GM18526 (cell line): ENCODE results near the gene RNASE8.

Experiments used
- POLR2A ChIP-seq: IDR thresholded peaks from 3 replicates; pipeline ENCODE4 v1.6.1; 2011; ENCODE audit not compliant: insufficient read length; ENCODE audit errors: extremely low read depth

The RNASE8 gene, protein sequence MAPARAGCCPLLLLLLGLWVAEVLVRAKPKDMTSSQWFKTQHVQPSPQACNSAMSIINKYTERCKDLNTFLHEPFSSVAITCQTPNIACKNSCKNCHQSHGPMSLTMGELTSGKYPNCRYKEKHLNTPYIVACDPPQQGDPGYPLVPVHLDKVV

DNA sequence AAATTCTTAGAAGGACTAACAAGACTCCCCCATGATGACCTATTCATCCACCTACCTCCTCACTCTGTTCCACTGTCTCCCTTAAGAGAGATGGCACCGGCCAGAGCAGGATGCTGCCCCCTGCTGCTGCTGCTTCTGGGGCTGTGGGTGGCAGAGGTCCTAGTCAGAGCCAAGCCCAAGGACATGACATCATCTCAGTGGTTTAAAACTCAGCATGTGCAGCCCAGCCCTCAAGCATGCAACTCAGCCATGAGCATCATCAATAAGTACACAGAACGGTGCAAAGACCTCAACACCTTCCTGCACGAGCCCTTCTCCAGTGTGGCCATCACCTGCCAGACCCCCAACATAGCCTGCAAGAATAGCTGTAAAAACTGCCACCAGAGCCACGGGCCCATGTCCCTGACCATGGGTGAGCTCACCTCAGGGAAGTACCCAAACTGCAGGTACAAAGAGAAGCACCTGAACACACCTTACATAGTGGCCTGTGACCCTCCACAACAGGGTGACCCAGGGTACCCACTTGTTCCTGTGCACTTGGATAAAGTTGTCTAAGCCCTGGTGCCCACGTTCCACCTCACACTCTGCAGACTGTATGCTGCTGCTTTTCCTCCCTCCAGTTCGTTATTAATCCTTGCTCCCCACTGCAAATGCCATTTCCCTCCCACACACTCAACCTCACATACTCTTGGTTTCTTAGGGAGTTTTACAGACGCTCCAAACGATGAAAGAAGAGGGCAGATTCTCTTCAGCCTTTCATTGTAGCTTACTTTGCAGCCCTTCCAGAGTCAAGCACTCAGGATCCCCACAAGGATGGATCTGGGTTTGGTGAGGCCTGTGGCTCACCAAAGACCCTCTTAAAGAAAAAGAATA, at the start of gene RNASE8:
Gene RNASE8, plus strand, starts transcription at position 20 of the 873 bp plus-strand sequence. Its CDS starts 71 bp downstream, at position 91.
- TF ChIP-seq POLR2A: no peak

DNA sequence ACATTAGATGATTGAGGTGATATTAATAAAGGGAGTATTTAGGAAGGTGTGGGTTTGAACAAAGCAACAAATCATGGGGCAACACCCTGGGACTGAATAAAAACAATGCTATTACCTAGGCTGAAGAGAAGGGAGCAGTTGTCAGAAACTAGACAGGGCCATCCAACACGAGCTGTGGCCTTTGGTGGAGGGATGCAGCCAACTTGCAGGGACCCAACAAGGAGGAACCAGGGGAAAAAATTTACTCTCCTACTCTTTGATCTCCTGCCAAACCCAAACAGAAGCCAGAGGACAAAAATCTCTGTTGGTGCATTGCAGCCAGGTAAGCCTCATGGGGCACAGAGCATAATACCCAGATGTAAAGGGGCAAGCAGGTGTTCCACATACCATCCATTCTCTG, 46.5 kb upstream of the RNASE8 start:
- no peak for TF ChIP-seq POLR2A

DNA sequence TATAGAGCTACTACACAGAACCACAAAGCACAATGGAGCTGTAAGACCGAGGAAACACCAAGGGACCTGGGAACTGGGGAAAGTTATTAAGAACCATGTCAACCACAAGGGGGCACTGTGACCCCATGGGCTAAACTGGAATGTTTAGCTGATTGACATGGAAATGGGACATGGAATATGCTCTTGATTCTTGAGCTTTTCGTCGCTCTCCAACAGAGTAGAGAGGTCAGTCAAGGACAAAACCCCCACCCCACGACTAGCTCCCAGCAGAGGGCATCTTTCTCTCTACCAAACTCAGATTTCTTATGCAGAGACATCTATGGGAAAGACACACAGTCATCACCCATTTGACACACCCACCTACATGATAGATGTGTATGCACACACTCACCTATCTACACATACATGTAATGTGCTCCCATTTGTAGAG, 42.8 kb upstream of the RNASE8 start:
- no peak for TF ChIP-seq POLR2A

DNA sequence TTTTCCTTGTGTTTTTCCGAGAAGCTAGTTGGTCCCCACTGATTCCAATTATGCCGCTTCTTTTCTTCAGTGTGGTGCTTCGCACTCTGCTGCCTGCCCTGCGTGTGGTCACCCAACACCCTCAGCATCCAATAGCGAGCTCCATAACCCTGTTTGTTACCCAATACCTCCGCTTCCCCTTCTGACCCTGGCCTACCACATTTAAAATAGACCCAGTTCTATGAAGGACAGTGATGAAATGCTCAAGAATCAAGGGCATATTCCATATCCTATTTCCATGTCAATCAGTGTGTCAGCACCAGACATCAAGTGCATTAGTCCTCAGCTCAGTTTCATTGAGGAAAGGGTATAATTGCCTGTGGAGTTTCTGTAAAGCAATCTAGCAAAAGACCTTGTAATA, 42.3 kb upstream of the RNASE8 start:
- TF ChIP-seq POLR2A: no peak

- no peak for TF ChIP-seq POLR2A
Observed at GRCh38 chr14:21016413-21017190, 41.0 kb upstream of the RNASE8 start.

GRCh38 chr14:21017528-21018245, 39.9 kb upstream of the RNASE8 start:
- TF ChIP-seq POLR2A: no peak

GRCh38 chr14:21018286-21018685, 39.3 kb upstream of the RNASE8 start:
- TF ChIP-seq POLR2A: no peak

DNA sequence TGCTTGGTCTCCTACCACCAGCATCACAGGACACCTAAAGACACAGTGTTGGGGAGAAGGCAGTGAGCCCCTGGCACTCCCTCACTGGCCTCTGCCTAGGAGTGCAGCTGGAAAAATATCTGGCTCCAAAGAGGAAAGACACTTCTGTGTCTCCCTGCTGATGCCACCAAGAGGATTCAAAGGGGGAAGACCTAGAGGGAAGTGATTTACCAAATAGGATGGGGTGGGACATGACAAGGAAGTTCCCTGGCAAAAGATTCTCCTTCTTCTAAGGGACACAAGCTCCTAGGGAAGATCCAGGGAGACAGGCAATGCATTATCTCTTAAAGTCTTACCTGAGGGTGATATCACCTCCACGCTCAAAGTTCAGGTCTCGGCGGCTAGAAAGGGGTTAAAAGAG, 38.8 kb upstream of the RNASE8 start:
- no peak for TF ChIP-seq POLR2A

DNA sequence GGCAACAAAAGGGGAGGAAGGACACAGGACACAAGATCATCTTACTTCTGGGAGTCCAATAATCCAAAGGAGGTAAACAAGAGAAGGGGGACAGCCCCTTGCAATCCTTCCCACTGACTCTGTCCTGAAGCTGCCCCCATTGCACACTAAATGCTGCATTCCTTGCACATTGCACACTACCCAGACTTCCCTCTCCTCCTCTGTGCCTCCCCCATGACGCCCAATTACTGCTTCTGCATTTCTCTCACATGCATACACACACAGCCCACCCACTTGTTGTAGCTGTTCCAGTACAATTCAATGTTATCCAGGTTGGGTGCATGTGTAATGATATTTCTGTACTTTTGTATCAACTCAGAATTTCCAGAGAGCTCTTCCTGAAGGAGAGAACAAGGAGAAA, 38.3 kb upstream of the RNASE8 start:
- no peak for TF ChIP-seq POLR2A

DNA sequence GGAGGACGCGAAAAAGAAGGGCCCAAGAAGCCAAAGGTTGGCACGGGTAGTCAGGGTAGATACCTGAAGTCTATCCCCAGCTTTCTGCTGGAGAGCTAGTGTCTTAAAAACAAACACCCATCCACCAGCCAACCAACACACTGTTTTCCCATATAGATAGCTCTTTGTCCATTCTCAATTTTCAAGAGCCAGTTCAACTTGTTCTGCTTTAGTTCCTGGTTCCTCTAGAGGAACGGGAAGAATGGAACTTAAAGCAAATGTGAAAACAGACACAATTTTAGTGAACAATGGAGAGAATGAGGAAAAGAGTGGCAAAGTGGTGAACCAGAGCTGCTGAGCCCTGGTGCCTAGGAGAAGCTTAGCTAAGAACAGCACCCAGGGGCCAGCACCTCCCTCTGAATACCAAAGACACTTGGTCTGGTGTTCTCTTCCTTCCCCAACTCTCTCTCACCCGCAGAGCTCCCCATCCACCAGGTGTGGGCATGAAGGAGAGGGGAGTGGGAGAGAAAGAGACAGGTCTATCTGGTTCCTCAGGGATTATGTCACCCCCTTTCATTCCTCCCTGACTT, 36.6 kb upstream of the RNASE8 start:
- TF ChIP-seq POLR2A: no peak

GRCh38 chr14:21022686-21023085, 34.9 kb upstream of the RNASE8 start:
- TF ChIP-seq POLR2A: no peak

DNA sequence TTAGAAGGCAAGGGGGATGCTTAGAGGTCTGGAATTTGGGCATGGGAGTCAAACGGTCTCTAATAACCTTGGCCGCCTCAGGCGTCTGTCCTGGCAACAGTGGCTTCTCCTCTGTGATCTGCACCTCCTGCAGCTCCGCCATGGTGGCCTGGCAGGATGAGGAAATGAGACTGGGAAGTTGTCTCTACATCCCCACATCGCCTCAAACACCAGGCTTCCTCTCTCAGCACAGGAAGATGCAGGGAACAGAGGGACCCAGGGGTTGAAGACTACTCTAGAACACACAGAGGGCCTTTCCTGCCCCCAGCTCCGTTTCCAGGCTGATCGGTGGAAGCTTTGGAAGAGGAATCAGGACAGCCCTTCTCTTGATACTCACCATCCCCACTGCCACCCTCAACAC, 34.4 kb upstream of the RNASE8 start:
- no peak for TF ChIP-seq POLR2A

GRCh38 chr14:21023817-21024584, 33.6 kb upstream of the RNASE8 start:
- no peak for TF ChIP-seq POLR2A
